ENCODE data around the gene NUP153. TPM values are rescaled to one million over a fixed set of nuclear protein-coding genes. Genes with fewer than 3 reads are reported as not detected.

Gene NUP153
- polyA plus RNA-seq, 1 donor from 2014 or later, result 20.6 TPM

DNA sequence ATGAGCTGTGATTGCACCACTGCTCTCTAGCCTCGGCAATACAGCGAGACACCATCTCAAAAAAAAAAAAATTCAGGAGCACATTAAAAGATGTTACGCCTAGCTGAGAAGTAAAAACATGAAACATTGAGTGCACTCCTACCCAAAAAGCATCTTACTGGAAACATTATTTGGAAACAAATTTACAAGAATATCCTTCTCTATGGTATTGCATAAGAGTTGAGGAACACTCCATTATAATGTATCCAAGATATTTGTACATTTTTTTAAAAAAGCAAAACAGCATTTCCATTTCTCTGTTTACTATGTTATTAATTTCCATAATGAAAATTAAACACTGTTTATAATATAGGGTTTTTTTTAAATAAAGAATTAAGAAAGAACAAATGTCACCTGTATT lies 58.0 kb downstream of the NUP153 start:
- no peak for TF ChIP-seq POLR2AphosphoS5 (IDR thresholded peaks at IDR 0.05)
- TF ChIP-seq TAF1 (IDR thresholded peaks at IDR 0.05; ENCODE audit: low read depth), result no peak
- TF ChIP-seq, protein P1, sequence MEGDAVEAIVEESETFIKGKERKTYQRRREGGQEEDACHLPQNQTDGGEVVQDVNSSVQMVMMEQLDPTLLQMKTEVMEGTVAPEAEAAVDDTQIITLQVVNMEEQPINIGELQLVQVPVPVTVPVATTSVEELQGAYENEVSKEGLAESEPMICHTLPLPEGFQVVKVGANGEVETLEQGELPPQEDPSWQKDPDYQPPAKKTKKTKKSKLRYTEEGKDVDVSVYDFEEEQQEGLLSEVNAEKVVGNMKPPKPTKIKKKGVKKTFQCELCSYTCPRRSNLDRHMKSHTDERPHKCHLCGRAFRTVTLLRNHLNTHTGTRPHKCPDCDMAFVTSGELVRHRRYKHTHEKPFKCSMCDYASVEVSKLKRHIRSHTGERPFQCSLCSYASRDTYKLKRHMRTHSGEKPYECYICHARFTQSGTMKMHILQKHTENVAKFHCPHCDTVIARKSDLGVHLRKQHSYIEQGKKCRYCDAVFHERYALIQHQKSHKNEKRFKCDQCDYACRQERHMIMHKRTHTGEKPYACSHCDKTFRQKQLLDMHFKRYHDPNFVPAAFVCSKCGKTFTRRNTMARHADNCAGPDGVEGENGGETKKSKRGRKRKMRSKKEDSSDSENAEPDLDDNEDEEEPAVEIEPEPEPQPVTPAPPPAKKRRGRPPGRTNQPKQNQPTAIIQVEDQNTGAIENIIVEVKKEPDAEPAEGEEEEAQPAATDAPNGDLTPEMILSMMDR (IDR thresholded peaks at IDR 0.05; ENCODE audit: poor library complexity, severe bottlenecking), result no peak
- TF ChIP-seq SMC3 (conservative IDR thresholded peaks at IDR 0.05; ENCODE audit: poor library complexity), result no peak
- no peak for TF ChIP-seq EZH2 (IDR thresholded peaks at IDR 0.05; ENCODE audit: borderline replicate concordance, insufficient read depth, low read length, poor library complexity, severe bottlenecking)
- Histone ChIP-seq H3K36me3 (ENCODE audit: insufficient read depth, low read length) (peaks cover 6% of the 10 kb centered on the region), H3K27me3 (ENCODE audit: insufficient read depth, low read depth, low read length) (no peaks in the 10 kb centered on the region), H3K27ac (ENCODE audit: low read length) (no peak overlapping the region), H2AFZ (ENCODE audit: low read depth, low read length) (no peak overlapping the region), H3K4me2 (ENCODE audit: low read length) (no peak overlapping the region), H3K9me2 (ENCODE audit: insufficient read depth, low read length) (no peaks in the 10 kb centered on the region), H3K9ac (ENCODE audit: low read length) (no peak overlapping the region), H3F3A (ENCODE audit: insufficient read depth, low read length, poor library complexity, severe bottlenecking) (no peaks in the 10 kb centered on the region), H4K20me1 (ENCODE audit: insufficient read depth) (no peaks in the 10 kb centered on the region), H3K4me3 (ENCODE audit: low read length) (no peak overlapping the region), H3K79me2 (replicated peaks; ENCODE audit: insufficient read depth, low read length) (no peaks in the 10 kb centered on the region), H3K9me3 (ENCODE audit: low read length) (no peaks in the 10 kb centered on the region)

DNA sequence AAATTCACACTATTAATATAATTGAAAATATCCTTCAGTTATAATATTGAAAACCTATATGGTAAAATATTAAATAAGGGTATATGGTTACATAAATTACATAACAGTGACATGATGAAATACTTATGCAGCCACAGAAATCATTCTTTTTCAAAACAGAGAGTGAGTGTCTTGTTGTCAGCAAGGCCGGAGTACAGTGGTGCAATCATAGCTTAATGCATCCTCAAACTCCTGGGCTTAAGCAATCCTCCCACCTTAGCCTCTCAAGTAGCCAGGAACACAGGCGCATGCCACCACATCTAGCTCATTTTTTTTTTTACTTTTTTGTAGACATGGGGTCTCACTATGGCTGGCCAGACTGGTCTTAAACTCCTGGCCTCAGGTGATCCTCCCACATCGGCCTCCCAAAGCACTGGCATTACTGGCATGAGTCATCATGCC lies 66.2 kb downstream of the NUP153 start:
- no peak overlapping the region for H2AFZ ChIP-seq (ENCODE audit: low read depth, low read length)
- H3K36me3 ChIP-seq (ENCODE audit: insufficient read depth, low read length), result peaks cover 31% of the 10 kb centered on the region
- H4K20me1 ChIP-seq (ENCODE audit: insufficient read depth), result no peaks in the 10 kb centered on the region
- no peak overlapping the region for H3K4me3 ChIP-seq (ENCODE audit: low read length)
- no peak overlapping the region for H3K27ac ChIP-seq (ENCODE audit: low read length)
- TF ChIP-seq SMC3 (conservative IDR thresholded peaks at IDR 0.05; ENCODE audit: poor library complexity) (no peak), MXI1 (conservative IDR thresholded peaks at IDR 0.05; ENCODE audit: poor library complexity, severe bottlenecking) (no peak), EP300 (conservative IDR thresholded peaks at IDR 0.05; ENCODE audit: poor library complexity, severe bottlenecking) (no peak), POLR2AphosphoS5 (IDR thresholded peaks at IDR 0.05) (no peak), EZH2 (IDR thresholded peaks at IDR 0.05; ENCODE audit: borderline replicate concordance, insufficient read depth, low read length, poor library complexity, severe bottlenecking) (no peak)
- TF ChIP-seq, protein P2, sequence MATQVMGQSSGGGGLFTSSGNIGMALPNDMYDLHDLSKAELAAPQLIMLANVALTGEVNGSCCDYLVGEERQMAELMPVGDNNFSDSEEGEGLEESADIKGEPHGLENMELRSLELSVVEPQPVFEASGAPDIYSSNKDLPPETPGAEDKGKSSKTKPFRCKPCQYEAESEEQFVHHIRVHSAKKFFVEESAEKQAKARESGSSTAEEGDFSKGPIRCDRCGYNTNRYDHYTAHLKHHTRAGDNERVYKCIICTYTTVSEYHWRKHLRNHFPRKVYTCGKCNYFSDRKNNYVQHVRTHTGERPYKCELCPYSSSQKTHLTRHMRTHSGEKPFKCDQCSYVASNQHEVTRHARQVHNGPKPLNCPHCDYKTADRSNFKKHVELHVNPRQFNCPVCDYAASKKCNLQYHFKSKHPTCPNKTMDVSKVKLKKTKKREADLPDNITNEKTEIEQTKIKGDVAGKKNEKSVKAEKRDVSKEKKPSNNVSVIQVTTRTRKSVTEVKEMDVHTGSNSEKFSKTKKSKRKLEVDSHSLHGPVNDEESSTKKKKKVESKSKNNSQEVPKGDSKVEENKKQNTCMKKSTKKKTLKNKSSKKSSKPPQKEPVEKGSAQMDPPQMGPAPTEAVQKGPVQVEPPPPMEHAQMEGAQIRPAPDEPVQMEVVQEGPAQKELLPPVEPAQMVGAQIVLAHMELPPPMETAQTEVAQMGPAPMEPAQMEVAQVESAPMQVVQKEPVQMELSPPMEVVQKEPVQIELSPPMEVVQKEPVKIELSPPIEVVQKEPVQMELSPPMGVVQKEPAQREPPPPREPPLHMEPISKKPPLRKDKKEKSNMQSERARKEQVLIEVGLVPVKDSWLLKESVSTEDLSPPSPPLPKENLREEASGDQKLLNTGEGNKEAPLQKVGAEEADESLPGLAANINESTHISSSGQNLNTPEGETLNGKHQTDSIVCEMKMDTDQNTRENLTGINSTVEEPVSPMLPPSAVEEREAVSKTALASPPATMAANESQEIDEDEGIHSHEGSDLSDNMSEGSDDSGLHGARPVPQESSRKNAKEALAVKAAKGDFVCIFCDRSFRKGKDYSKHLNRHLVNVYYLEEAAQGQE (IDR thresholded peaks at IDR 0.05; ENCODE audit: borderline replicate concordance), result no peak
- no peaks in the 10 kb centered on the region for H3K9me2 ChIP-seq (ENCODE audit: insufficient read depth, low read length)
- no peaks in the 10 kb centered on the region for H3K27me3 ChIP-seq (ENCODE audit: insufficient read depth, low read depth, low read length)
- no peaks in the 10 kb centered on the region for H3K9me3 ChIP-seq (ENCODE audit: low read length)
- H3K9ac ChIP-seq (ENCODE audit: low read length), result no peak overlapping the region
- H3K4me2 ChIP-seq (ENCODE audit: low read length), result no peak overlapping the region
- H3F3A ChIP-seq (ENCODE audit: insufficient read depth, low read length, poor library complexity, severe bottlenecking), result no peaks in the 10 kb centered on the region
- H3K79me2 ChIP-seq (replicated peaks; ENCODE audit: insufficient read depth, low read length), result no peaks in the 10 kb centered on the region

DNA sequence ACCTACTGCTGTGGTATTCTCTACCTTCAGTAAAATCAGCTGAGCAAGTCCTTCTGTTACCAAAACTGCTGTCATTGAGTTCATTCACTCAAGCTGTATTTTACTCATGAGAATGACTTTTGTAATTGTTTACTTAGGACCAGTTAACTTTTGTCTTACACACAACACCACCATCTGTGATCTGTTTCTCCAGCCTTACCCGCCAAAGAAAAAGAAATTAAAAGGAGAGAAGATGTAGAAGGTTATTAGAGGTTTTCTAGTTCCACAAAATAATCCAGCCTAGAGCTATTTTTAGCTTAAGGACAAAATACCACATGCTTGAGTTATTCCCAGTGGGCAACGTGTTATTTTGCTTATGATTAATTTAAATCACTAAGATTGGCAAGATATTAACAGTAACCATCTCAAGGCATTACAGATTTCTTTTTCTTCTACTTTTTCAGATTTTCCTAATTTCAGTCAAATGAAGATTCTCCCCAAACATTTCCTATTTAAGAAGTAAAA lies 68.5 kb downstream of the NUP153 start:
- H3K79me2 ChIP-seq (replicated peaks; ENCODE audit: insufficient read depth, low read length), result no peaks in the 10 kb centered on the region
- H3K36me3 ChIP-seq (ENCODE audit: insufficient read depth, low read length), result peaks cover 21% of the 10 kb centered on the region
- no peak overlapping the region for H3K4me3 ChIP-seq (ENCODE audit: low read length)
- no peaks in the 10 kb centered on the region for H3K27me3 ChIP-seq (ENCODE audit: insufficient read depth, low read depth, low read length)
- no peaks in the 10 kb centered on the region for H4K20me1 ChIP-seq (ENCODE audit: insufficient read depth)
- no peaks in the 10 kb centered on the region for H3F3A ChIP-seq (ENCODE audit: insufficient read depth, low read length, poor library complexity, severe bottlenecking)
- no peak overlapping the region for H3K4me2 ChIP-seq (ENCODE audit: low read length)
- H3K9ac ChIP-seq (ENCODE audit: low read length), result no peak overlapping the region
- no peaks in the 10 kb centered on the region for H3K9me3 ChIP-seq (ENCODE audit: low read length)
- no peaks in the 10 kb centered on the region for H3K9me2 ChIP-seq (ENCODE audit: insufficient read depth, low read length)
- H3K27ac ChIP-seq (ENCODE audit: low read length), result no peak overlapping the region
- no peak overlapping the region for H2AFZ ChIP-seq (ENCODE audit: low read depth, low read length)
- no peak for TF ChIP-seq TAF1 (IDR thresholded peaks at IDR 0.05; ENCODE audit: low read depth)

All from neural cell (in vitro differentiated cells).